EH (cell line): Measurements from ENCODE around the gene ZNF827.

Experiments
- DNase-seq: peaks from one replicate; pipeline ENCODE4 v3.0.0-alpha.2; 2015; ENCODE audit warnings: low read depth

The ZNF827 gene

GRCh38 chr4:145933134-145933533 lies 5.5 kb downstream of the ZNF827 start:
- peak; percentile 60 for DNase-seq

- no peak for DNase-seq
Observed at GRCh38 chr4:145931403-145931802, 7.2 kb downstream of the ZNF827 start.

GRCh38 chr4:145930592-145930991 lies 8.0 kb downstream of the ZNF827 start:
- no peak for DNase-seq

- DNase-seq: no peak
Observed at GRCh38 chr4:145929415-145930178, 9.0 kb downstream of the ZNF827 start.

GRCh38 chr4:145928748-145929147 lies 9.9 kb downstream of the ZNF827 start:
- DNase-seq: no peak

GRCh38 chr4:145927030-145927429 lies 11.6 kb downstream of the ZNF827 start:
- no peak for DNase-seq

GRCh38 chr4:145921231-145921630 lies 17.4 kb downstream of the ZNF827 start:
- no peak for DNase-seq

GRCh38 chr4:145920205-145920604 lies 18.4 kb downstream of the ZNF827 start:
- peak; percentile 97 for DNase-seq

- DNase-seq: no peak
Observed at GRCh38 chr4:145912376-145912775, 26.2 kb downstream of the ZNF827 start.

- peak; percentile 19 for DNase-seq
Observed at GRCh38 chr4:145909773-145910172, 28.9 kb downstream of the ZNF827 start.

- DNase-seq: peak; percentile 55
Observed at GRCh38 chr4:145909281-145909715, 29.3 kb downstream of the ZNF827 start.

GRCh38 chr4:145907812-145908211 lies 30.8 kb downstream of the ZNF827 start:
- no peak for DNase-seq

GRCh38 chr4:145907390-145907789 lies 31.2 kb downstream of the ZNF827 start:
- no peak for DNase-seq

- DNase-seq: no peak
Observed at GRCh38 chr4:145904413-145905177, 34.0 kb downstream of the ZNF827 start.

GRCh38 chr4:145902522-145902921 lies 36.1 kb downstream of the ZNF827 start:
- no peak for DNase-seq

- no peak for DNase-seq
Observed at GRCh38 chr4:145899886-145900460, 38.6 kb downstream of the ZNF827 start.

- no peak for DNase-seq
Observed at GRCh38 chr4:145898926-145899531, 39.6 kb downstream of the ZNF827 start.

GRCh38 chr4:145898466-145898865 lies 40.2 kb downstream of the ZNF827 start:
- no peak for DNase-seq

- DNase-seq: no peak
Observed at GRCh38 chr4:145895056-145895455, 43.6 kb downstream of the ZNF827 start.

- DNase-seq: no peak
Observed at GRCh38 chr4:145891958-145892357, 46.7 kb downstream of the ZNF827 start.

GRCh38 chr4:145890689-145891088 lies 47.9 kb downstream of the ZNF827 start:
- no peak for DNase-seq

GRCh38 chr4:145888393-145888792 lies 50.2 kb downstream of the ZNF827 start:
- no peak for DNase-seq
